Brain microvascular endothelial cell (primary cell): ENCODE data around the gene DDX23.

Source experiments
- DNase-seq: peaks from one replicate; pipeline ENCODE4 v3.0.0-alpha.2; 2020
- H3K27ac ChIP-seq: fragments of 250-450 bp; sonication (Bioruptor Pico); 2 replicates; pipeline ENCODE4 v1.5.1; 2020; ENCODE audit warnings: mild to moderate bottlenecking, moderate library complexity
- H3K27me3 ChIP-seq: fragments of 250-450 bp; sonication (Bioruptor Pico); replicated peaks from 2 replicates; pipeline ENCODE4 v1.5.1; 2020; ENCODE audit warnings: mild to moderate bottlenecking
- H3K36me3 ChIP-seq: fragments of 250-450 bp; sonication (Bioruptor Pico); replicated peaks from 2 replicates; pipeline ENCODE4 v1.5.1; 2020; ENCODE audit warnings: mild to moderate bottlenecking
- H3K4me3 ChIP-seq: 2 replicates; pipeline ENCODE4 v1.5.1; 2011; ENCODE audit warnings: low read depth, mild to moderate bottlenecking, control low read depth, low read length, moderate library complexity
- in situ Hi-C: cut with HindIII; loops from 2 replicates; pipeline ENCODE4 v1.10.0; 2017; ENCODE audit warnings: low sequenced_read_pairs, low pct_ligation_motif_present
- TF ChIP-seq, protein P1 (sequence below): IDR thresholded peaks from 2 replicates; pipeline ENCODE4 v1.5.1; 2011; ENCODE audit warnings: low read depth, mild to moderate bottlenecking, moderate library complexity, low read length, control low read depth, inconsistent platforms; ENCODE audit errors: missing control alignments

Gene DDX23

DNA sequence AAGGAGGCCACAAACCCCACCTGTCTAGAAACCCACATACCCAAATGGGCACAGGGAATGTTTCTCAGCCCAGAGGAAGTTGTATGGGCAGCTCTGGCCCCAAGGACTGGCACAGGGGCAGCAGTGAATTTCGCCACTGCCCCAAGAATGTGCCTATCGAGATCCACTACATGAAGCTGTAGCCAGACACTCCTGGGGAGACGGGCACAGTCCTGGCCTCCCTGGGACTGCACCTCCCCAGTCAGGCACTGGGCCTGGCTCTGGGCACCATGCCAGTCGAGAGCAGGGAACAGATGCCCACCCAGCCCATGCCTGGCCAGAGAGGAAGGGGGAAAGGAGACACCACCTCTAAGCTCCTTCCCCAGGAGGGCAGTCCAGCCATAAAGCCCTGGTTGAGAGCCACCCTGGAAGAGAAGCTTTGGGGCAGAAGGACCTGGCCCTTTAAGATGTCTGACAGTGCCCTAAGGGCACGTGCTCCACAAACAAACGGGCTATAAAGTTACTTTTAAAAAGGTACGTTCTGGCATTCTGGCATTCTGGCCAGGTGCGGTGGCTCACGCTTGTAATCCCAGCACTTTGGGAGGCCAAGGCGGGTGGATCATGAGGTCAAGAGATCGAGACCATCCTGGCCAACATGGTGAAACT lies 71.5 kb downstream of the DDX23 start:
- Histone ChIP-seq H3K27me3 (no peaks in the 10 kb centered on the region), H3K36me3 (peaks cover 18% of the 10 kb centered on the region), H3K4me3 (no peak overlapping the region), H3K27ac (peak overlapping the region; percentile 70)
- in situ Hi-C loops = no loop called here
- DNase-seq = no peak
- TF ChIP-seq, protein P1, sequence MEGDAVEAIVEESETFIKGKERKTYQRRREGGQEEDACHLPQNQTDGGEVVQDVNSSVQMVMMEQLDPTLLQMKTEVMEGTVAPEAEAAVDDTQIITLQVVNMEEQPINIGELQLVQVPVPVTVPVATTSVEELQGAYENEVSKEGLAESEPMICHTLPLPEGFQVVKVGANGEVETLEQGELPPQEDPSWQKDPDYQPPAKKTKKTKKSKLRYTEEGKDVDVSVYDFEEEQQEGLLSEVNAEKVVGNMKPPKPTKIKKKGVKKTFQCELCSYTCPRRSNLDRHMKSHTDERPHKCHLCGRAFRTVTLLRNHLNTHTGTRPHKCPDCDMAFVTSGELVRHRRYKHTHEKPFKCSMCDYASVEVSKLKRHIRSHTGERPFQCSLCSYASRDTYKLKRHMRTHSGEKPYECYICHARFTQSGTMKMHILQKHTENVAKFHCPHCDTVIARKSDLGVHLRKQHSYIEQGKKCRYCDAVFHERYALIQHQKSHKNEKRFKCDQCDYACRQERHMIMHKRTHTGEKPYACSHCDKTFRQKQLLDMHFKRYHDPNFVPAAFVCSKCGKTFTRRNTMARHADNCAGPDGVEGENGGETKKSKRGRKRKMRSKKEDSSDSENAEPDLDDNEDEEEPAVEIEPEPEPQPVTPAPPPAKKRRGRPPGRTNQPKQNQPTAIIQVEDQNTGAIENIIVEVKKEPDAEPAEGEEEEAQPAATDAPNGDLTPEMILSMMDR = no peak

DNA sequence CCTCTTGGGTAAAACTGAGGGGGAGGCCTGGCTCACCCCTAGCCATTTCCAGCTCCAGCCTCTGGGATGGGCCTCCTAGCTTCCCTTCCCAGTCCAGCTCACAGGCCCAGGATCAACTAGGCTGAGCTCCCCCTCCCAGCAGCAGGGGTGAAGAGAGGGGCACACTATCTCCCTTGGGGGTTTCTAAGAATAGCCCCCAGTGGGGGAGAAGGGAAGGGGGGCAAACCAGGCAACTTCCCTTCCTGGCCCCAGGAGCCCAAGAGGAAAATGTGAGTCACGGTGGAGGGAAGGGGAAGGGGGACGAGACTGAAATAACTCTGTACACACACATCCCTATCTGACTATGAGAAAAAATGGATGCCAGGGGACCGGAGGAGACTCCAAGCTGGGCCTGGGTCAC lies 72.1 kb downstream of the DDX23 start:
- in situ Hi-C loops = no loop called here
- peak overlapping the region; percentile 70 for H3K27ac ChIP-seq
- no peaks in the 10 kb centered on the region for H3K27me3 ChIP-seq
- TF ChIP-seq, protein P1 = no peak
- peaks cover 18% of the 10 kb centered on the region for H3K36me3 ChIP-seq
- no peak overlapping the region for H3K4me3 ChIP-seq
- DNase-seq = peak; percentile 67
